Gastrocnemius medialis (tissue), 4 donors: ENCODE results near the gene BORCS6.
A peak's percentile ranks its signal among the peaks of the same experiment; 100 is the strongest.

Experiments
- POLR2A ChIP-seq, 2 donors: fragments of 450-650 bp; IDR thresholded peaks; one replicate each; pipeline ENCODE4 v1.6.1; 2017; ENCODE audit warnings: antibody characterized with exemption in 2 of 2, mild to moderate bottlenecking in 2 of 2, moderate library complexity in 2 of 2
- TF ChIP-seq, protein P1 (sequence below), 5 experiments: fragments of 450-650 bp in 3 of 5; fragments of 200-600 bp in 2 of 5; sonication (generic) in 2 of 5; IDR thresholded peaks in 4 of 5; conservative IDR thresholded peaks in 1 of 5; 1 replicate in 4 of 5; 2 replicates in 1 of 5; pipeline ENCODE4 v1.5.1; 2016 to 2019; ENCODE audit warnings: antibody characterized with exemption in 5 of 5, mild to moderate bottlenecking in 3 of 5, moderate library complexity in 3 of 5

DNA sequence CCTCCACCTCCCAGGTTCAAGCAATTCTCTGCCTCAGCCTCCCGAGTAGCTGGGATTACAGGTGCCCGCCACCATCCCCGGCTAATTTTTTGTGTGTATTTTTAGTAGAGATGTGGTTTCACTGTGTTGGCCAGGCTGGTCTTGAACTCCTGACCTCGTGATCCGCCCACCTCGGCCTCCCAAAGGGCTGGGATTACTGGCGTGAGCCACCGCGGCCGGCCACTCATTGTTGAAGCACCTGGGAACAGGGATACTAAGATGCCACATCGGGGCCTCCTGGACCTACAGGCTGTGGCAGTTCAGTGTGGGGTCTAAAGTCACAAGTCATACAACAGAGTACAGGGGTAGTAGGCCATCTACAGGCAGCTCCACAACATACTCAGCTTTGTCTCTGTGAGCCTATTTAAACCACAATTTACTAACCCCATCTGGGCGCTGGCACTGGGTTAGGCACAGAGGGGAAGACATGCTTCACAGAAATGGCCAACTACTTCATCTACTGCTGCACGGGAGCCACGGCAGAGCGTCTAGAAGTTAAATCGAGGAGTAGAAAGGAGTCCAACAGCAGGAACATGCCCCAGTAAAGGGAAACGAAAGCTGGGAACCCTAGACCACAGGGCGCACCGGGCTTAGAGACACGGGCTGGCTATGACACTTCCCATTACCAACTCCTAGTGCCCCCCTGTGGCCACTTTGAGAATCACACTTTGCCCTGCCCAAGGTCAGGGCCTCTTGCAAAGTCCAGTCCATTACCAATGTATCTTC lies 31.5 kb downstream of the BORCS6 start:
- TF ChIP-seq, protein P1, sequence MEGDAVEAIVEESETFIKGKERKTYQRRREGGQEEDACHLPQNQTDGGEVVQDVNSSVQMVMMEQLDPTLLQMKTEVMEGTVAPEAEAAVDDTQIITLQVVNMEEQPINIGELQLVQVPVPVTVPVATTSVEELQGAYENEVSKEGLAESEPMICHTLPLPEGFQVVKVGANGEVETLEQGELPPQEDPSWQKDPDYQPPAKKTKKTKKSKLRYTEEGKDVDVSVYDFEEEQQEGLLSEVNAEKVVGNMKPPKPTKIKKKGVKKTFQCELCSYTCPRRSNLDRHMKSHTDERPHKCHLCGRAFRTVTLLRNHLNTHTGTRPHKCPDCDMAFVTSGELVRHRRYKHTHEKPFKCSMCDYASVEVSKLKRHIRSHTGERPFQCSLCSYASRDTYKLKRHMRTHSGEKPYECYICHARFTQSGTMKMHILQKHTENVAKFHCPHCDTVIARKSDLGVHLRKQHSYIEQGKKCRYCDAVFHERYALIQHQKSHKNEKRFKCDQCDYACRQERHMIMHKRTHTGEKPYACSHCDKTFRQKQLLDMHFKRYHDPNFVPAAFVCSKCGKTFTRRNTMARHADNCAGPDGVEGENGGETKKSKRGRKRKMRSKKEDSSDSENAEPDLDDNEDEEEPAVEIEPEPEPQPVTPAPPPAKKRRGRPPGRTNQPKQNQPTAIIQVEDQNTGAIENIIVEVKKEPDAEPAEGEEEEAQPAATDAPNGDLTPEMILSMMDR (IDR thresholded peaks at IDR 0.05 in 4 of 5, conservative IDR thresholded peaks at IDR 0.05 in 1 of 5) = peak; percentile 90 to 96 (median 94)
- peak; percentile 23 for TF ChIP-seq POLR2A (IDR thresholded peaks at IDR 0.05)
